ENCODE measurements around the gene KAT7. TPM values are rescaled to one million over a fixed set of nuclear protein-coding genes. Genes with fewer than 3 reads are reported as not detected.

KAT7 gene
- total RNA-seq, 4 donors from 2014 or later: 39.3 to 71.0 (median 51.7) TPM

GRCh38 chr17:49834118-49834743 is 45.8 kb downstream of the KAT7 start:
- TF ChIP-seq POLR2A (IDR thresholded peaks at IDR 0.05): no peak
- no peak for TF ChIP-seq CTCF (IDR thresholded peaks at IDR 0.05)
- WGBS, 2 donors: 92 to 93% methylated on average over 19 of the region's 19 CpGs
- no peak overlapping the region for H3K4me3 ChIP-seq (ENCODE audit: low read depth, poor library complexity, severe bottlenecking)
- no peak for DNase-seq (ENCODE audit: low spot score in 2 of 2)
- intact Hi-C loops (cut with DNase I; ENCODE audit: low total_unique reads): no loop called here

GRCh38 chr17:49835472-49835871 is 47.0 kb downstream of the KAT7 start:
- no peak for DNase-seq (ENCODE audit: low spot score in 2 of 2)
- 70 to 87% methylated on average over 7 of the region's 7 CpGs for WGBS, 2 donors
- intact Hi-C loops (cut with DNase I; ENCODE audit: low total_unique reads): no loop called here
- no peak overlapping the region for H3K4me3 ChIP-seq (ENCODE audit: low read depth, poor library complexity, severe bottlenecking)
- TF ChIP-seq POLR2A (IDR thresholded peaks at IDR 0.05) (no peak), CTCF (IDR thresholded peaks at IDR 0.05) (no peak)

- no peak overlapping the region for H3K4me3 ChIP-seq (ENCODE audit: low read depth, poor library complexity, severe bottlenecking)
- WGBS, 2 donors: 61 to 62% methylated on average over 16 of the region's 16 CpGs
- TF ChIP-seq POLR2A (IDR thresholded peaks at IDR 0.05) (no peak), CTCF (IDR thresholded peaks at IDR 0.05) (no peak)
- intact Hi-C loops (cut with DNase I; ENCODE audit: low total_unique reads): no loop called here
- DNase-seq (ENCODE audit: low spot score in 2 of 2): no peak
Measured at GRCh38 chr17:49836111-49837030, 47.9 kb downstream of the KAT7 start.

- no peak for DNase-seq (ENCODE audit: low spot score in 2 of 2)
- TF ChIP-seq CTCF (IDR thresholded peaks at IDR 0.05): no peak
- no peak for TF ChIP-seq POLR2A (IDR thresholded peaks at IDR 0.05)
- H3K4me3 ChIP-seq (ENCODE audit: low read depth, poor library complexity, severe bottlenecking): no peak overlapping the region
- intact Hi-C loops (cut with DNase I; ENCODE audit: low total_unique reads): no loop called here
- WGBS, 2 donors: 56 to 59% methylated on average over 5 of the region's 5 CpGs
Measured at GRCh38 chr17:49839455-49839854, 51.0 kb downstream of the KAT7 start.

GRCh38 chr17:49841548-49841947 is 53.1 kb downstream of the KAT7 start:
- TF ChIP-seq CTCF (IDR thresholded peaks at IDR 0.05) (no peak), POLR2A (IDR thresholded peaks at IDR 0.05) (no peak)
- no peak for DNase-seq (ENCODE audit: low spot score in 2 of 2)
- WGBS, 2 donors: 93 to 95% methylated on average over 3 of the region's 3 CpGs
- intact Hi-C loops (cut with DNase I; ENCODE audit: low total_unique reads): no loop called here
- H3K4me3 ChIP-seq (ENCODE audit: low read depth, poor library complexity, severe bottlenecking): no peak overlapping the region

All from lower leg skin (tissue), 4 donors.